HCT116 (cell line): ENCODE results near the gene CLN5. TPM values are rescaled to one million over a fixed set of nuclear protein-coding genes. Genes with fewer than 3 reads are reported as not detected.

ENCODE experiments used
- ATAC-seq: fragments of 200-7000 bp; cut with Tn5 transposase; 2 replicates; pipeline ENCODE4 v1.9.1; 2020; ENCODE audit warnings: mild to moderate bottlenecking, moderate library complexity
- BruUV-seq: library from RNA; stranded (reverse); fragments of 400-500 nt; replicated peaks from 2 replicates; lab custom pipeline; 2021; lab: Mats Ljungman, UMichigan
- CTCF ChIA-PET: fragments of 300-600 bp; sonication (Branson Sonifier 250); formaldehyde crosslinking; loops from one replicate; lab custom pipeline; 2021; ENCODE audit warnings: antibody characterized with exemption; lab: Charles Lee
- POLR2A ChIA-PET: fragments of 300-600, 350-600 bp; sonication (Branson Sonifier 250); formaldehyde crosslinking; loops from one replicate; lab custom pipeline; 2021; ENCODE audit warnings: antibody characterized with exemption; lab: Charles Lee
- RAD21 ChIA-PET, 2 experiments: fragments of 300-600 bp; sonication (Branson Sonifier 250); formaldehyde crosslinking; loops; one replicate each; lab custom pipeline; 2023; ENCODE audit warnings: low total read pairs in 2 of 2; ENCODE audit not compliant: uncharacterized antibody in 2 of 2, unreplicated experiment in 2 of 2, low non-redundant PET in 1 of 2; lab: Charles Lee
- DNase-seq: peaks from one replicate; pipeline ENCODE4 v3.0.0-alpha.2; 2010; ENCODE audit warnings: low read depth, low spot score
- H2AFZ ChIP-seq: fragments of 200-600 bp; shearing (Covaris generic), sonication (generic); 2 replicates; pipeline ENCODE4 v1.6.1; 2017; ENCODE audit warnings: low read depth, mixed run types, mixed read lengths, antibody characterized with exemption, low read length; ENCODE audit not compliant: poor library complexity, severe bottlenecking
- H3K27ac ChIP-seq: 2 replicates; pipeline ENCODE4 v1.5.1; 2012; ENCODE audit warnings: low read depth, low read length
- H3K27me3 ChIP-seq: fragments of 200-600 bp; sonication (generic); 2 replicates; pipeline ENCODE4 v1.6.1; 2016; ENCODE audit warnings: mixed run types, low read length, mixed read lengths; ENCODE audit not compliant: insufficient read depth
- H3K36me3 ChIP-seq, 2 experiments: fragments of 200-500 bp in 1 of 2; fragments of 200-600 bp in 1 of 2; sonication (Bioruptor generic) in 1 of 2; sonication (generic) in 1 of 2; 2 replicates each; pipeline versions ENCODE4 v1.5.1 to v1.6.1; 2014 to 2016; ENCODE audit warnings: low read length in 2 of 2, inconsistent platforms in 1 of 2, mixed read lengths in 1 of 2, mixed run types in 1 of 2; ENCODE audit not compliant: insufficient read depth in 2 of 2, control insufficient read depth in 1 of 2
- H3K4me1 ChIP-seq, 2 experiments: fragments of 200-600 bp in 1 of 2; sonication (generic) in 1 of 2; 2 replicates each; pipeline versions ENCODE4 v1.5.1 to v1.6.1; 2012 to 2017; ENCODE audit warnings: low read length in 2 of 2, inconsistent platforms in 1 of 2, mild to moderate bottlenecking in 1 of 2, mixed read lengths in 1 of 2, mixed run types in 1 of 2, moderate library complexity in 1 of 2; ENCODE audit not compliant: insufficient read depth in 2 of 2, control insufficient read depth in 1 of 2
- H3K4me2 ChIP-seq: fragments of 200-600 bp; sonication (generic); 2 replicates; pipeline ENCODE4 v1.6.1; 2017; ENCODE audit warnings: mixed run types, low read length, mixed read lengths
- H3K4me3 ChIP-seq, 2 experiments: fragments of 200-600 bp in 1 of 2; sonication (generic) in 1 of 2; replicated peaks in 1 of 2; 2 replicates each; pipeline ENCODE4 v1.5.1; 2011 to 2016; ENCODE audit warnings: low read length in 2 of 2, control low read depth in 1 of 2, low read depth in 1 of 2, mild to moderate bottlenecking in 1 of 2, mixed read lengths in 1 of 2, mixed run types in 1 of 2
- H3K79me2 ChIP-seq: fragments of 200-600 bp; sonication (generic); 2 replicates; pipeline ENCODE4 v1.6.1; 2017; ENCODE audit warnings: mild to moderate bottlenecking, mixed run types, low read length, moderate library complexity, mixed read lengths; ENCODE audit not compliant: insufficient read depth
- H3K9ac ChIP-seq: fragments of 200-600 bp; sonication (generic); 2 replicates; pipeline ENCODE4 v1.6.1; 2016; ENCODE audit warnings: low read length, mixed read lengths
- H3K9me2 ChIP-seq: fragments of 200-600 bp; sonication (generic), shearing (Covaris generic); 2 replicates; pipeline ENCODE4 v1.6.1; 2017; ENCODE audit warnings: mixed run types, mild to moderate bottlenecking, moderate library complexity; ENCODE audit not compliant: insufficient read depth
- H3K9me3 ChIP-seq, 2 experiments: fragments of 200-500 bp in 1 of 2; fragments of 200-600 bp in 1 of 2; sonication (Bioruptor generic) in 1 of 2; sonication (generic) in 1 of 2; 2 replicates each; pipeline ENCODE4 v1.6.1; 2014 to 2017; ENCODE audit warnings: low read length in 2 of 2, mixed read lengths in 2 of 2, inconsistent platforms in 1 of 2, low read depth in 1 of 2, mild to moderate bottlenecking in 1 of 2, mixed run types in 1 of 2, moderate library complexity in 1 of 2; ENCODE audit not compliant: control insufficient read depth in 1 of 2, insufficient read depth in 1 of 2
- H4K20me1 ChIP-seq: fragments of 200-600 bp; sonication (generic), shearing (Covaris generic); 2 replicates; pipeline ENCODE4 v1.6.1; 2017; ENCODE audit warnings: mixed run types, mild to moderate bottlenecking, moderate library complexity; ENCODE audit not compliant: insufficient read depth
- CEBPB ChIP-seq: IDR thresholded peaks from 2 replicates; pipeline ENCODE4 v1.6.1; 2012; ENCODE audit warnings: low read depth
- EGR1 ChIP-seq: IDR thresholded peaks from 2 replicates; pipeline ENCODE4 v1.6.1; 2012; ENCODE audit warnings: low read depth
- FOSL1 ChIP-seq: IDR thresholded peaks from 2 replicates; pipeline ENCODE4 v1.6.1; 2012; ENCODE audit warnings: low read depth
- POLR2A ChIP-seq: IDR thresholded peaks from 2 replicates; pipeline ENCODE4 v1.7.0; 2011; ENCODE audit warnings: borderline replicate concordance; ENCODE audit not compliant: insufficient read depth, insufficient read length; ENCODE audit errors: extremely low read depth
- POLR2AphosphoS5 ChIP-seq: IDR thresholded peaks from 2 replicates; pipeline ENCODE4 v1.6.1; 2011; ENCODE audit warnings: mild to moderate bottlenecking, low read depth, low read length, moderate library complexity
- RAD21 ChIP-seq: IDR thresholded peaks from 2 replicates; pipeline ENCODE4 v1.6.1; 2012; ENCODE audit warnings: low read depth, mild to moderate bottlenecking
- SIN3A ChIP-seq: IDR thresholded peaks from 2 replicates; pipeline ENCODE4 v1.6.1; 2012; ENCODE audit warnings: low read depth
- SP1 ChIP-seq: IDR thresholded peaks from 2 replicates; pipeline ENCODE4 v1.6.1; 2012; ENCODE audit warnings: low read depth
- SRF ChIP-seq: IDR thresholded peaks from 2 replicates; pipeline ENCODE4 v1.6.1; 2012; ENCODE audit warnings: low read depth
- YY1 ChIP-seq: IDR thresholded peaks from 2 replicates; pipeline ENCODE4 v1.6.1; 2011; ENCODE audit warnings: low read length, low read depth, moderate library complexity, mild to moderate bottlenecking; ENCODE audit not compliant: insufficient replicate concordance; ENCODE audit errors: extremely low read depth
- intact Hi-C: fragments of 100-400 bp; cut with micrococcal nuclease; formaldehyde crosslinking; loops from 2 replicates; pipeline ENCODE4 v1.10.0; 2022
- total RNA-seq: library from RNA; stranded (reverse); gene quantifications from one replicate; pipeline ENCODE4 v1.2.1, GENCODE V29; 2021; ENCODE audit not compliant: unreplicated experiment
- TF ChIP-seq, protein P1 (sequence below): IDR thresholded peaks from 2 replicates; pipeline ENCODE4 v1.6.1; 2011; ENCODE audit warnings: mild to moderate bottlenecking, low read length, moderate library complexity; ENCODE audit not compliant: insufficient replicate concordance; ENCODE audit errors: extremely low read depth
- TF ChIP-seq, protein P2 (sequence below): IDR thresholded peaks from 2 replicates; pipeline ENCODE4 v1.6.1; 2012; ENCODE audit warnings: low read depth
- TF ChIP-seq, protein P3 (sequence below): IDR thresholded peaks from 2 replicates; pipeline ENCODE4 v1.6.1; 2012

Gene CLN5
- total RNA-seq, 1 experiment from 2014 or later = 21.4 TPM

DNA sequence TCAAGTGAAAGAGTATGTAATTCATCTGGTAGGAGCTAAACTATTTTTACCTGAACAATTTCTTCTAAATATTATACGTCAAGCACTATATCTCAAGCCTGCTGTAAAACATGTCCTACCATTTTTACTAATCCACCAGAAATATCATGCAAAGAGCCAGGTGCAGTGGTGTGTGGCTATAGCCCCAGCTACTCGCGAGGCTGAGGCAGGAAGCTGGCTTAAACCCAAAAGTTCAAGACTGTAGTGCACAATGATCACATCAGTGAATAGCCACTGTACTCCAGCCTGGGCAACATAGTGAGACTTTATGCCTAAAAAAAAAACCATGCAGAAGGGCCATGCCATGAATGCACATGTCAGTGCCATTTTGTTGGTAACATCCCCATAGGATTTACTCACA lies 20.7 kb upstream of the CLN5 start (continued):
- TF ChIP-seq, protein P1, sequence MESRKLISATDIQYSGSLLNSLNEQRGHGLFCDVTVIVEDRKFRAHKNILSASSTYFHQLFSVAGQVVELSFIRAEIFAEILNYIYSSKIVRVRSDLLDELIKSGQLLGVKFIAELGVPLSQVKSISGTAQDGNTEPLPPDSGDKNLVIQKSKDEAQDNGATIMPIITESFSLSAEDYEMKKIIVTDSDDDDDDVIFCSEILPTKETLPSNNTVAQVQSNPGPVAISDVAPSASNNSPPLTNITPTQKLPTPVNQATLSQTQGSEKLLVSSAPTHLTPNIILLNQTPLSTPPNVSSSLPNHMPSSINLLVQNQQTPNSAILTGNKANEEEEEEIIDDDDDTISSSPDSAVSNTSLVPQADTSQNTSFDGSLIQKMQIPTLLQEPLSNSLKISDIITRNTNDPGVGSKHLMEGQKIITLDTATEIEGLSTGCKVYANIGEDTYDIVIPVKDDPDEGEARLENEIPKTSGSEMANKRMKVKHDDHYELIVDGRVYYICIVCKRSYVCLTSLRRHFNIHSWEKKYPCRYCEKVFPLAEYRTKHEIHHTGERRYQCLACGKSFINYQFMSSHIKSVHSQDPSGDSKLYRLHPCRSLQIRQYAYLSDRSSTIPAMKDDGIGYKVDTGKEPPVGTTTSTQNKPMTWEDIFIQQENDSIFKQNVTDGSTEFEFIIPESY = no peak
- TF ChIP-seq YY1 = no peak
- no peak for TF ChIP-seq EGR1
- no peak for TF ChIP-seq SRF
- TF ChIP-seq FOSL1 = no peak

DNA sequence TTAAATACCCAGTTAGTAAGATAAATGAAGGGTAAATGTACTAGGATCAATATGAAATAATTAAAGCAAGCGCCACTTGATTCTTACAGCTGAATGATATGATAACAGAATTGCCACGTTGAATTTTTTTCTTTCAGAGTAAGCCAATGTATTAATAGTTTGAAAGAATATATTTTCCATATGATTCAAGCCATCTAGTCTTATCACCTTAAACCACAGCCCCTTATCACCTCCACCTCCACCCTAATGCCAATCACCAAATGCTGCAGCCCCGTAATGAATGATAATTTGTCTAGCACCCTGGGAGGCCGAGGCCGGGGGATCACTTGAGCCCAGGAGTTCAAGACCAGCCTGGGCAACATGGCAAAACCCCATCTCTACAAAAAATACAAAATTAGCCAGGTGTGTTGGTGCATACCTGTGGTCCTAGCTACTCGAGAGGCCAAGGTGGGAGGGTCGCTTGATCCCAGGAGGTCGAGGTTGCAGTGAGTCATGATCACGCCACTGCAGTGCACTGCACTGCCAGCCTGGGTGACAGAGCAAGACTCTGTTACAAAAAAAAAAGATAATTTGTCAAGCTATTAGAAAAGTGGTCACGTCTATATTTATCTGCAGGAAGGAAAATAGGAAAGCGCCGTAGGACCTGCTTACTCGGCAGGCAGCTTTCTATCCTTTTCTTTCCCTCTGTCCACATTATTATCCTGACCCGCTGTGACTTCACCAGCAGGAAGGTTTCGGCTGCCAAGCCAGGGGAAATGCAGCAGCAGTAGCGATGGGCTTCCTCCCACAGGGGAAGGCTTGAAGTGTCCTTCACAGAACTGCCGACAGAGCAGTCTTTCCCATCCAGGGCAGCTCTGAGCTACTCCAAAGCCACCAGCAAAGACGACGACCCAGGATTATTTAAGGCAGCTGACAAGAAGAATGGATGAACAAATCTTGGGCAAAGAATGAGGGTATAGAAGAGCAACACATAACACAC lies 19.7 kb upstream of the CLN5 start:
- ChIA-PET CTCF (interaction anchor here (0.8 kb wide), 1 partner anchor 30 kb away, joined by 3 read pairs; no protein-coding TSS in a partner anchor), POLR2A (no interaction called here), RAD21 (no interaction called here)
- no peaks in the 10 kb centered on the region for H3K79me2 ChIP-seq
- H3K4me1 ChIP-seq = no peaks in the 10 kb centered on the region
- no peak overlapping the region for H3K27ac ChIP-seq
- no peak overlapping the region for H3K9ac ChIP-seq
- H3K4me2 ChIP-seq = no peak overlapping the region
- no peak overlapping the region for H2AFZ ChIP-seq
- H3K4me3 ChIP-seq = no peak overlapping the region
- H3K9me3 ChIP-seq = no peaks in the 10 kb centered on the region
- no peaks in the 10 kb centered on the region for H3K9me2 ChIP-seq
- no peaks in the 10 kb centered on the region for H3K27me3 ChIP-seq
- H4K20me1 ChIP-seq = no peaks in the 10 kb centered on the region
- TF ChIP-seq, protein P2, sequence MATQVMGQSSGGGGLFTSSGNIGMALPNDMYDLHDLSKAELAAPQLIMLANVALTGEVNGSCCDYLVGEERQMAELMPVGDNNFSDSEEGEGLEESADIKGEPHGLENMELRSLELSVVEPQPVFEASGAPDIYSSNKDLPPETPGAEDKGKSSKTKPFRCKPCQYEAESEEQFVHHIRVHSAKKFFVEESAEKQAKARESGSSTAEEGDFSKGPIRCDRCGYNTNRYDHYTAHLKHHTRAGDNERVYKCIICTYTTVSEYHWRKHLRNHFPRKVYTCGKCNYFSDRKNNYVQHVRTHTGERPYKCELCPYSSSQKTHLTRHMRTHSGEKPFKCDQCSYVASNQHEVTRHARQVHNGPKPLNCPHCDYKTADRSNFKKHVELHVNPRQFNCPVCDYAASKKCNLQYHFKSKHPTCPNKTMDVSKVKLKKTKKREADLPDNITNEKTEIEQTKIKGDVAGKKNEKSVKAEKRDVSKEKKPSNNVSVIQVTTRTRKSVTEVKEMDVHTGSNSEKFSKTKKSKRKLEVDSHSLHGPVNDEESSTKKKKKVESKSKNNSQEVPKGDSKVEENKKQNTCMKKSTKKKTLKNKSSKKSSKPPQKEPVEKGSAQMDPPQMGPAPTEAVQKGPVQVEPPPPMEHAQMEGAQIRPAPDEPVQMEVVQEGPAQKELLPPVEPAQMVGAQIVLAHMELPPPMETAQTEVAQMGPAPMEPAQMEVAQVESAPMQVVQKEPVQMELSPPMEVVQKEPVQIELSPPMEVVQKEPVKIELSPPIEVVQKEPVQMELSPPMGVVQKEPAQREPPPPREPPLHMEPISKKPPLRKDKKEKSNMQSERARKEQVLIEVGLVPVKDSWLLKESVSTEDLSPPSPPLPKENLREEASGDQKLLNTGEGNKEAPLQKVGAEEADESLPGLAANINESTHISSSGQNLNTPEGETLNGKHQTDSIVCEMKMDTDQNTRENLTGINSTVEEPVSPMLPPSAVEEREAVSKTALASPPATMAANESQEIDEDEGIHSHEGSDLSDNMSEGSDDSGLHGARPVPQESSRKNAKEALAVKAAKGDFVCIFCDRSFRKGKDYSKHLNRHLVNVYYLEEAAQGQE = no peak
- TF ChIP-seq POLR2AphosphoS5 (no peak), RAD21 (no peak), CEBPB (no peak), EGR1 (no peak), FOSL1 (no peak), SP1 (no peak), SIN3A (no peak), POLR2A (no peak)
- TF ChIP-seq, protein P3, sequence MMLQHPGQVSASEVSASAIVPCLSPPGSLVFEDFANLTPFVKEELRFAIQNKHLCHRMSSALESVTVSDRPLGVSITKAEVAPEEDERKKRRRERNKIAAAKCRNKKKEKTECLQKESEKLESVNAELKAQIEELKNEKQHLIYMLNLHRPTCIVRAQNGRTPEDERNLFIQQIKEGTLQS = no peak
- TF ChIP-seq, protein P1 = no peak
- TF ChIP-seq, all 23 proteins: peak for 0
- H3K36me3 ChIP-seq = no peaks in the 10 kb centered on the region
- no TSS peak for BruUV-seq
- no peak for ATAC-seq
- intact Hi-C loops = no loop called here
- DNase-seq = no peak
